Uterus (tissue), 2 donors: ENCODE results near the gene REPS1.

ENCODE experiments used
- CTCF ChIP-seq, 4 experiments: fragments of 200-600 bp in 2 of 4; fragments of 450-650 bp in 2 of 4; sonication (generic) in 2 of 4; IDR thresholded peaks; one replicate each; pipeline ENCODE4 v1.5.1; 2016 to 2019; ENCODE audit warnings: antibody characterized with exemption in 4 of 4, mild to moderate bottlenecking in 2 of 4, moderate library complexity in 1 of 4
- POLR2A ChIP-seq, 2 donors: fragments of 450-650 bp; IDR thresholded peaks; one replicate each; pipeline ENCODE4 v1.6.1; 2016; ENCODE audit warnings: antibody characterized with exemption in 2 of 2, mild to moderate bottlenecking in 1 of 2, moderate library complexity in 1 of 2

GRCh38 chr6:138988469-138988834, 399 bp upstream of the REPS1 start:
- TF ChIP-seq POLR2A (IDR thresholded peaks at IDR 0.05), result no peak
- no peak for TF ChIP-seq CTCF (IDR thresholded peaks at IDR 0.05)
